HL-60 (cell line): ENCODE measurements around the gene SPX.

ENCODE experiments used
- CTCF ChIP-seq: IDR thresholded peaks from one replicate; pipeline ENCODE4 v1.5.1; 2011; ENCODE audit warnings: low read length, control low read depth, inconsistent platforms; ENCODE audit not compliant: insufficient read depth
- REST ChIP-seq: IDR thresholded peaks from 2 replicates; pipeline ENCODE4 v1.6.1; 2012; ENCODE audit warnings: low read depth; ENCODE audit not compliant: insufficient replicate concordance

DNA sequence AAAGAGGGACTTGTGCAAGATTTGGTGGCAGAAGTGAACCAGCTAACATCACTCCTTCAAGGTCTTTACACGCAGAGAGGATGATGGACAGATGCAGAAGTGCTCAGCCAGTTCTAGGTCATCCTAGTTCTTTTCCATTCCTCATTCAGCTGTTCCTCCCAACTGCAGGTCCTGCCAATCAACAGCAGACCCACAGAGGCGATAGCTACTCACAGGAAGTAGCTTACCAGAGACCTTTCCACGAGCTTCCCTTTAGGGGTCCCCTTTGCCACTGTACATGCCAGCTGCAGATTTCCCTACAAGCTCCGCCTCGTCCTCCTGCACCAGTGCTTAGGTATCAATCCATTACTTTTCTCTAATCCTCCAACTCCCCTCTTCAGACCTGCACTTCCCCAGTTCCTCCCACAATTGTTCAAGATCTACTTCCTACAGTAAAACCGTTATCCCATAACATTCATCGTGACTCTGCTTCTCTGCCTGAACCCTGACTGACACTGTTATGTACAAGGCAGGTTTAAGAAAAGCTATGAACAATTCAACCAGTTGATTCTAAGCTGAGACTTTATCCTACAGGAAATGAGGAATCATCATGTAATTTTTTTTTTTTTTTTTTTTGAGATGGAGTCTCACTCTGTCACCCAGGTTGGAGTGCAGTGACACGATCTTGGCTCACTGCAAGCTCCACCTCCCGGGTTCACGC is 47.2 kb upstream of the SPX start:
- TF ChIP-seq CTCF (no peak), REST (no peak)
